Raji (cell line): ENCODE data around the gene PRDX1.

Source experiments
- POLR2A ChIP-seq: IDR thresholded peaks from 2 replicates; pipeline ENCODE4 v1.6.1; 2011; ENCODE audit warnings: low read depth, low read length, control low read depth; ENCODE audit not compliant: insufficient read depth

The PRDX1 gene

DNA sequence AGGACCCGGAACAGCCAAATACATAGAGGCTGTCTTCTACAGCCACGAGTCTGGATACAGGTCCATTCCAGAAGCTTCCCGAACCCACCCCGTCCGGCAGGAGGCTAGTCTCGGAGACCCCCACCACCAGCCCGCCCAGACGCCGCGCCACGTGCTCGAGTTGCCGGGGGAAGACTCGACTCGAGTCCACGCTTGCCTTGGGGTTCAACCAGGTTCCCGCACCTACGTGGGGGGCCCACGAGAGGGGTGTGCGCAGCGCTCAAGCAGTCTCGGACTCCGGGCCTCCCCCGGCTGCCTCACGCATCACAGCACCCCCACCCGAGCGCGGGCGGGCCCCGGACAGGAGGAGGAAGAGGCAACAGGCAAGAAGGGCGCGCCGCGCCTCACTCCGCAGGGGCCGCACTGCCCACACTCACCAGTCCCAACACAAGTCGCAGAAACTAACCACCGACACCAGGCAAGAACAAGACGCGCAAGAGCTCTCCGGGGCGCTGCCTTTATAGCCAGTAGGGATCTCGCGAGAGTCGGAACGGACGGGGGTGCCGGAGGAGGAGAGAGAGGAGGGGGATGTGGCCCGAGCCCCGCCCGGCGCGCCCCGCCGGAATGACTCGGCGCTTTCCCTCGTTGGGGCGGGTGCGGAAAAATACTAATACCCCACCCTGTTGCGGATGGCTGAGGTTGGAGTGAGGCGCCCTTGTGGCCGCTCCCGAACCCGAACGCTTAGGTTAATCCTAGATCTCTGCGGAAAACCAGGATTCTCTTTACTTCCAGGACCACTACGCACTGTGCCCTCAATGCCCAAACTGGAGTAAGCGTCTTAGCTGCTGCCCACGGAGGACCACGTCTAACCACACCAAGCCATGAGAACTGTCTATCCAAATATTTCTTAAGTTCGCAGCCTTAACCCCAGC lies at the start of gene PRDX1:
PRDX1 (minus strand) TSS at position 472 of the 911 bp plus-strand sequence. CDS start 2,841 bp downstream, outside the sequence.
- TF ChIP-seq POLR2A: peak; percentile 100

DNA sequence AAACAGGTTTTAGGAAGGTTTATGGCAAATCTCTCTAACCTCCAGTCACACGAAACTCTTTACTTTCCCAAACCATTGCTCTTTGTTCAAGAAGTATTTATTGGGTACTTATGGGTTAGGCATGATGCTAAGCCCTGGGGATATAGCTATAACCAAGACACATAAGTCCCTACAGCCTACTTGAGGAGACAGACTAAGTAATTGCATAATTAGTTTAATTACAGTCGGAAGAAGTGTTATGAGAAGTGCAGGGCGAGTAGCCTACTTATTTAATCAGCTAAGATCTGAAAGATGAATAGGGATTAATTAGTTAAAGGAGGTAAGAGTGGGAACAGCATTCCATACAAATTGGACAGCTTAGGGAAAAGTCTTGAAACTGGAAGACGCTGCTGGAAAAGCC lies 48.9 kb upstream of the PRDX1 start:
- TF ChIP-seq POLR2A: no peak

DNA sequence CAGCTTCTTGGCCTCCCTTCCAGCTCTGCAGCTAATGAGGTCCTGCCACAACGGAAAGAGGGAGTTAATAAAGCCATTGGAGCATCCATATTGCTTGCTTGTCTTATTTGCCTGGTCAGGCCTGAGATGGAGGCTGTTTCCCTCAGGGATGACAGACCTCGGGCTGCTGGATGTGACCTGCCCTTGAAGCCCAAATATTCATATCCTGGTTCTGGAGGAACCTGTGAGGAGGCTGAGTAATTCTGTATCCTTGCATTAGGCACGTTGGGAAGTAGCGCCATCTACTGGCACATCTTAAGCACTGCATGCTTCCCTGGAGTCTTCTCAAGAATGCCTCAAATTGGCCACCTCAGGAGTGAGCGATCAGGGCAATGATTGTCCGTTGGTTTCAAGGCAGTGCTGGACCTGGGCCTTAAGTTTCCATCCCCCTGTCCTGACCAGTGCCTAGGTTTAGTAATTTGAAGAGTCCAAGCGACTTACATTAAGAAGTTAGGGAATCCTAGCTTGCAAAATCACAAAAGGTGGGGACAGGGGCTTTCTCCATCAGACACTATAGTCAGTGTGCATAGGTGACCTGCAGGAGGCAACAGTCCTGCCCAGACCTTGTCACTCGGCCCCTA lies 48.4 kb upstream of the PRDX1 start:
- 0 out of 2 replicates have a peak, but pooled peaks have one; percentile 23 for TF ChIP-seq POLR2A

DNA sequence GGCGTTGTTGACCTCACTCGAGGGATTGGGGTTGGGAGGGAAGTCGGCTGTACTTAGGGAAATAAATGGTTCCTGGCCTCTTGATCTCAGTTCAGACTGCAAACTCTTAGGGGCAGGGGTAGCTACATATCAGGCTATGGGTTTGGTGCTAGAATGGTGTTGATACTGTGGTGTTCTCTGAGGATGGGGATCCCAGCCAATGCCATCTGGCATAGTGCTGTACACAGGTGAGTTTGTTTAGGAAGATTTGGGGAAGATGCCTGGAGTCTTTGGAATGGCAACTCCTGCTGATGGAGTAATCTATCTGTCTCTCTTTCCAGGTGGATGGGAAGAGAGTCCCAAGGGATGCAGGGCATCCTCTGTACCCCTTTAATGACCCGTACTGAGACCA lies 47.9 kb upstream of the PRDX1 start:
- no peak for TF ChIP-seq POLR2A

DNA sequence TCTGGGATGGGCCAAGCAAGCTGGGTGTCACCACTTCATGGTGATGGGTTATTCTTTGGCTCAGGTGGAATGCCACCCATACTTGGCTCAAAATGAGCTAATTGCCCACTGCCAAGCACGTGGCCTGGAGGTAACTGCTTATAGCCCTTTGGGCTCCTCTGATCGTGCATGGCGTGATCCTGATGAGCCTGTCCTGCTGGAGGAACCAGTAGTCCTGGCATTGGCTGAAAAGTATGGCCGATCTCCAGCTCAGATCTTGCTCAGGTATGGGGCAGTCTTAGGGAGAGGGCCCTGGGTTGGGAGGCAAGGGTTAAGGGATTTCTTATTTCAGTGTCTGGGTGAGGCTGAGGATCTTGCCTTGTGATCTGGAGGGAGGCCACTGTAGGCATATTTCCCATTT lies 46.7 kb upstream of the PRDX1 start:
- no peak for TF ChIP-seq POLR2A

DNA sequence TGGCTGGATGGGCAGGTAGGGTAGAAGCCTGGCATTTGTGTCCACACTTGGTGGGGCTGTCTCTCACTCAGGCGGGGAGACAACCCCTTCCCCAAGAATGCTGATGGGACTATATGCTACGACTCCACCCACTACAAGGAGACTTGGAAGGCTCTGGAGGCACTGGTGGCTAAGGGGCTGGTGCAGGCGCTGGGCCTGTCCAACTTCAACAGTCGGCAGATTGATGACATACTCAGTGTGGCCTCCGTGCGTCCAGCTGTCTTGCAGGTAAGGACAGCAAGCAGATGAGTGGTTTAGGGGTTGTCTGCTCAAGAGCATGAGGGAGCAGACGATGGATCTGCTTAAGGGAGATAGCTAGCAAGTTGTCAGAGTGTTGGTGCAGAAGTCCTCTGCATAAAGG lies 46.2 kb upstream of the PRDX1 start:
- TF ChIP-seq POLR2A: no peak

DNA sequence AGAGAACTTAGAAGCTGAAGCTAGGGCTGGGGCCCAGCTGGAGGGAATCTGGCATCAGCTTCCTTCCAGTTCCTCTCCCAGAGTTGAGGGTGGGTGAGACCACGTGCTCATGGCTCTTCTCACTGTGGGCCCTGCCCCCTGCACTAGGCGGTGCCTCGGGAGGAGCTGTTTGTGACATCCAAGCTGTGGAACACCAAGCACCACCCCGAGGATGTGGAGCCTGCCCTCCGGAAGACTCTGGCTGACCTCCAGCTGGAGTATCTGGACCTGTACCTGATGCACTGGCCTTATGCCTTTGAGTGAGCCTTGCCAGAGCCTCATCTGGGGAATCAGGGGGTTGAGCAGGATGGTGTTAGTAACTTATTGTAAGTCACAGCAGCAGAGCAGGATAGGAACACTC lies 45.0 kb upstream of the PRDX1 start:
- no peak for TF ChIP-seq POLR2A

DNA sequence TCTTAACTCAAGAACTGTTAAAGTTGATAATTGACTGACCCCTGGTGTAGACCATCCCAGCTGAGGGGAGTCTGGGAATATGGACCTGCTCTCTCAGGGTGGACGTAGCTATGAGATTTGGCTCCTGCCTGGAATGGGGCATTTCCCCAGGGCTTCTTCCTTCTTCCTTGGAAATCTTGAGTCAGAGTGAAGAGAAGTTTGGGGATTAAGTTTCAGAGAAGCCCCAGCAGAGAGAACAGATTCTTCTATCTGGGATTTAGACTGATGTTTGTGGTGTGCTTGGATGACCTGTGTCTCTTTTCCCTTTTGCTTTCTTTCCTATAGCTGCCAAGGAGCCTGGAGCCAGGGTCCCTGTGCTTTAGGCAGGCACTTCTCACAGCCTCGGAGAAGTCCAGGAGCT lies 42.2 kb upstream of the PRDX1 start:
- TF ChIP-seq POLR2A: no peak

DNA sequence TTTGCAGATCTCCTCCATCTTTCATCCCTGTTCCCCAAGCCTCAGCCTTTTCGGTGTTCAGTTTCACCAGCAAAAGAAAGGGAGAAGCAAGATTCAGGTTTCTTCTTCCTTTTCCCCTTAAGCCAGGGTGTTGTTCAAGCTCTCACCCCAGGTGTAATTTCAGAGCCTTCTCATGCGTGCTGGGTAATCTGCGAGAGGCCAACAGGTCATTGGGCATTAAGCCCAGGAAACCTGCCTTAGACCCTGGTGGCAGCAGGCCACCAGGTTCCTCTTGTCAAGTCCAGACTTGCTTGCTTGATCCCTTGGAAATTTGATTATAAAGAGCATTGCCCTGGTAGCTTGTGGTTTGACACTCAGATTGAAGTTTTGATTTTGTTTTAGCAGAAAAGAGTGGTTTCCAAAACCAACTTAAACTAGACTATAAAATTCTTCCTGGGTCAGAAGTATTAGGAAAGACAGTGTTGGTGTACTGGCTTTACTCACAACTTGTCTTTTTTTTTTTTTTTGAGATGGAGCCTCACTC lies 35.8 kb upstream of the PRDX1 start:
- no peak for TF ChIP-seq POLR2A

DNA sequence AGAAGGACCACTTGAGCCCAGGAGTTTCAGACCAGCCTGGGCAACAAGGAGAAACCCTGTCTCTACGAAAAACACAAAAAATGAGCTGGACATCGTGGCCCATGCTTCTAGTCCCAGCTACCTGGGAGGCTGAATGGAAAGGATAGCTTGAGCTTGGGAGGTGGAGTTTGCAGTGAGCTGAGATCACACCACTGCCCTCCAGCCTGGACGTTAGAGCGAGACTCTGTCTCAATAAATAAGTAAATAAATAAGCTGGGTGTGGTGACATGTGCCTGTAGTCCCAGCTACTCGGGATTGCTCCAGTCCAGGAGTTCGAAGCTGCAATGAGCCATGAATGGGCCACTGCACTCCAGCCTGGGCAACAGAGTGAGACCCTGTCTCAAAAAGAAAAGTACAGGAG lies 32.5 kb upstream of the PRDX1 start:
- TF ChIP-seq POLR2A: no peak

DNA sequence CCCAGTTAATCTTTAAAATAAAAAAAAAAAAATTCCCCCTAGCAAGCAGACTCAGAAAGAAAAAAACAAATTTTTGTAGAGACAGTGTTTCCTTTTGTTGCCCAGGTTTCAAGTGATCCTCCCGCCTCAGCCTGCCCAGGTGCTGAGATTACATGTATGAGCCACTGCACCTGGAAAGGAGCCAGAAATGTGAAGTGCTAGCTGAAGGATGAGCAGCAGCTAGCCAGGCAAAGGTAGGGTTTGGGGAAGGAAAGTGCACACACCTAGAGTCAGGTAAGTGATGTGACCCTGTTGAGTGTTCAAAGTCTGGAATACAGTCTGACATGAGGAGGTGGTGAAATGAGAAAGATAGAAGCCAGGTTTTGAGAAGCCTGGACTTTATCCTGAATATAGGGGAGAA lies 30.6 kb upstream of the PRDX1 start:
- no peak for TF ChIP-seq POLR2A

DNA sequence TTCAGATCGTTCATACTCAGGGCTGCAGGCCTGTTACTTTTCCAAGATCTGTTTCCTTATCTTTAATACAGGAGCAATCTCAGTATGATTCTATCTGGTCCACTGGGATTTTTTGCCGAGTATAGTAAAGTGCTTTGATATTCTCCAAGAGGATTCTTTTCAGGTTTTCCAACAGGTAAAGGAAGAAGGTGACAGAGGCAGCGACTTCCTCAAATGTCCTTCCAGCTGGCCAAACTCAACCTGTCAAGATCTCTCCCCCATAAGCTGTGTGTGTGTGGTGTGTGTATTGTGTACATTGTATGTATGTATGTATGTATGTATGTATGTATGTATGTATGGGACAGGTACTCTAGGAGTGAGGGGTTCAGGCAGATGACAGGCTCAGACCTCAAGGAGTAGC lies 30.0 kb upstream of the PRDX1 start:
- no peak for TF ChIP-seq POLR2A

DNA sequence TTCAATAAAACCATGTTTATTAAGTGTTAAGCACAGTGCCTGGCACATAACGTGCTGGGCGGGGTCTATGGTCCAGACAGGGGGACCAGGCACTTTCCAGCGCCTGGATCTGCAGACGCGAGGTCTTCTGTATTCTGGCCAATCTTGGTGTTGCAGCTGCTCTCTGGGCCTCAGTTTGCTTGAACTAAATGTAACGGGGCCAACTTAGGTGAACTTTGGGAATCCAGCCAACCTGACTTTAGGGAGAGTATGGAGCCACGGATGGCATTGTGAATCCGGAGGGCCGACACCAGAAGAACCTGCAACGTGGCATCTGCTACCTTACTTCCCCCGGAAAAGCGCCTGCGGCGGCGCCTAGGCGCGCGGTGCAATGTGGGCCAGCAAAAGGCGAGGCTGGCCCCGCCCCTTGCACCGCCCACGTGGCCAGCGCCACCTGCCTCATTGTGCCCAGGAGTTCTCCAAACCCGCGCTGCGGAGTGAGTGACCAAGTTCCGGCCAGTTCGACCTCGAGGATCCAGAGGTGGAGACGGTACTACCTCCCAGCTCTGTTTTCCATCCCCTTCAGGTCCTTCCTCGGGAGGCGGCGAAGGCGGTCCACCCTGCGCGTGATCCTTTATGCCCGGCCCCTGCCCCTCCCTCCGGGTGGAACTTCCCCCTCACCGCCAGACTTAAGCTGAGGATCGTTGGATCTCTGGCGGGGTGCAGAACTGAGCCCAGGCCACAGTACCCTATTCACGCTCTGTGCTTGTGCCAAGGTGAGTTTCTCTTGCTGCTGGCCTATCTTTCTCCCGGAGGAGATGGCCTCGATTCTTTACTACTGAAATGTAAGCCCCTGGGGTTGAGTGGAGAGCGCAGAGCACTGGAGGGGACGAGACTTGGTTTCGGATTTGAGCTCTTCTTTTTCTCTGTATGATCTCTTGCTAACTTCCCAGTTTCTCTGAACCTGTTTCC lies 29.0 kb upstream of the PRDX1 start, which contains the start of gene AKR1A1:
AKR1A1 (plus strand) TSS at position 426 of the 951 bp plus-strand sequence. CDS start 10,969 bp downstream, outside the sequence.
- peak; percentile 99 for TF ChIP-seq POLR2A

DNA sequence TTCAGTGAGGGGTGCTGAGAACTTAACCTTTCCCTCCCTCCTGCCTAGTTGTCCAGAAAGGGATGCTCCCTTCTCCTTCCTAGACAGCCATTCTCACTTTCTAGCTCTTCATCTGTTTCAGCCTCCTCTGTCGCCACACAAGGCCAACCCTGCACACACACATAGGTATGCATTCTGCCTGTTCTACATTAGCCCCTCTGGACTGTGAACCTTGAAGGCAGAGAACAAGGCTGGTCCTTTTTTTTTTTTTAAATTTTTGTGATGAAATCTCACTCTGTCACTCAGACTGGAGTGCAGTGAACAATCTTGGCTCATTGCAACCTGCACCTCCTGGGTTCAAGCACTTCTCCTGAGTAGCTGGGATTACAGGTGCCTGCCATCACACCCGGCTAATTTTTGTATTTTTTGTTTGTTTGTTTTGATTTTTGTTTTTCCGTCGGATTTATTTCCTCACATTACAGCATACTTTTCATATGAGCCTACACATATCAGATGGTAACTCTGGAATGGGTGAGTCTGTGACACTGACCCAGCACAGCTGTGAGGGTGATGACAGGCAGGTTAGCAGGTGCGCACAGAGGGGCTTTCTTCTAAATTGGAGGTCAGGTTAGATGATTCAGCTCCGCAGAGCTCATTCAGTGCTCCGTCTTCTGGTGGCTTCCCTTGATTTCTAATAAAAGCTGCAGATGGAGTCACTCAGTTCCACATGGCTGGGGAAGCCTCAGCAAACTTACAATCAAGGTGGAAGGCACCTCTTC lies 24.0 kb upstream of the PRDX1 start:
- no peak for TF ChIP-seq POLR2A
